ENCODE measurements around the gene PDGFRB.
"Not testable (repeated sequence)": the region's sequence is repeated elsewhere in the genome, so short reads cannot be mapped to it uniquely, and the experiment has no call there.

PDGFRB gene

DNA sequence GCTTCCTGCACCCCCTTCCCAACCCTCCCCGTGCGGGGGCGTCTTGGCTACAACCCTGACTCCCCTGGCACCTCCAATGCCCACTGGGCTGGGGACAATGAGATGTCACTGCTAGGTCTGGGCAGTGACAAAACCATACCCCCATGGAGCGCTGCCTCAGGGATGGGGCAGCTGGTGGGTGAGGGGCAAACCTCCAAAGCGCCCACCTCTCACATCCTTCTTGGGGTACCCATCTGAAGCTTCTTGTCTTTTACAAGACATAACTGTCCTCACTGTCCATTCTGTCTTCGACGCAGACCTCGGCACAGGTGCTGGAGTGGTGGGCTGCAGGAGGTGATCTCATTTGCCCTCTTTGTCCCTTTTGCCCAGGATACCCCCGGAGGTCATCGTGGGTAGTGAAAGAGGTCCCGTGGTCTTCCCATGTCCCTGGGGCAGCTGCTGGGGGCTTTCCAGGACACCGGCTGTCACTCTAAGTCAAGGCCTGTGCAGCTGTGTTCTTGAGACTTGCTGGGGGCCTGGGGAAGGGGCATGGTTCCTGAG lies 41.5 kb downstream of the PDGFRB start:
- DNase-seq (ENCODE audit: low read depth) = no peak

DNA sequence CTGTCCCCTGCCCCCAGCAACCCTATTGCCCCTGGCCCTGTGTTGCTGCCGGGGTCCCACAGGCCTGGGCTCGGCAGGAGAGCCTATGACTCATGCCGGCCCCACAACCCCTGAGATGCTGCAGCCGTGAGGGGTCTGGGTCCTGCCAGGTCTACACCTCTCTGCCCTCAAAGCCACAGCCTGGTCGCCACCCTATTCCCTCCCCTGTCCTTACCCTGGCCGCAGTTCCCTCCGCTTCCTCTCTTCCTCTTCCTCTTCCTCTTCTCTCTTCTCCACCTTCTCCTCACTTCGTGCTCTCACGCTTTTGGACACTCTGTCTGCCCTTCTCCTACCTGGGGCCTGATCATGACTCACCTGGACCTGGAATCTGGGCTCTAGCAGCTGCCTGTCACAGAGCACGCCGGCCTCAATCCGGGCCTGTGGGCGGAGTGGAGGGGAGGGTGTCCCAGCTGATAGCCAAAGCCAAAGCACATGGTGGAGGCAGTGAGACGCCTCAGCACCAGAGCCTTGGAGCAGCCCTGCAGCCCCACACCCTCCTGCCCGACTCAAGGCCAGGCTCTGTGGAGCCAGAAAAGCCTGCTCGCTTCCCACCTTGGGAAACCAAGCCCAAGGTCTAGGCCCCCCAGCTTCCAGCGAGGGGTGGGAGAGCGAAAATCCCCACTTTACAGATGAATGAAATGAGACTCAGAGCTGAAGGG lies 42.4 kb downstream of the PDGFRB start:
- DNase-seq (ENCODE audit: low read depth) = peak; percentile 32

GRCh38 chr5:150112201-150113046 lies 43.2 kb downstream of the PDGFRB start:
- peak; percentile 85 for DNase-seq (ENCODE audit: low read depth)

GRCh38 chr5:150111122-150111521 lies 44.5 kb downstream of the PDGFRB start:
- DNase-seq (ENCODE audit: low read depth) = no peak

GRCh38 chr5:150109921-150110320 lies 45.7 kb downstream of the PDGFRB start:
- no peak for DNase-seq (ENCODE audit: low read depth)

- no peak for DNase-seq (ENCODE audit: low read depth)
These were observed 46.7 kb downstream of the PDGFRB start for GRCh38 chr5:150108711-150109514.

DNA sequence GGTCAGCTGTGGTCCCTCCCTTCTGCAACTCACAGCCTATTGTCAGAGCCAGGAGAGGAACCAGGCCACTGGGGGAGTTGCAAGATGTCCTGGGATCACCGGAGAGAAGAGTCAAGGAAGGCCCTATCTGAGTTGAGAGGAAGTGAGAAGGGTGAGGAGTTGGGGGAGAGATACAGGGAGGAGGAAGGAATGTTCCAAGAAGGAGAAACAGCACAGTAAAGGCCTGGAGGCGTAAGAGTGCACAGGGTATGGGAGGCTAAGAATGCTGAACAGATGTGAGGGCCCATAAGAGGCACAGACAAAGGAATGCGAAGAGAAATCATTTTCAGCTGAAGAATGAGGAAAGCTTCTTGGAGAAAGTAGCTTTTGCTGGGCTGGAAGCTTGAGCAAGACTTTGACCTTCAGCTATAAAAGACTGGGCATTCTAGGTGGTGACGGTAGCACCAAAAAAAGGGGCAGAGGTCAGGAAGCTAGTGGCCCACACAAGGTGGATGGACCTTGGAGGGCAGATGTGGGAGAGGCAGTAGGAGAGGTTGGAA lies 47.7 kb downstream of the PDGFRB start:
- DNase-seq (ENCODE audit: low read depth) = peak; percentile 89

DNA sequence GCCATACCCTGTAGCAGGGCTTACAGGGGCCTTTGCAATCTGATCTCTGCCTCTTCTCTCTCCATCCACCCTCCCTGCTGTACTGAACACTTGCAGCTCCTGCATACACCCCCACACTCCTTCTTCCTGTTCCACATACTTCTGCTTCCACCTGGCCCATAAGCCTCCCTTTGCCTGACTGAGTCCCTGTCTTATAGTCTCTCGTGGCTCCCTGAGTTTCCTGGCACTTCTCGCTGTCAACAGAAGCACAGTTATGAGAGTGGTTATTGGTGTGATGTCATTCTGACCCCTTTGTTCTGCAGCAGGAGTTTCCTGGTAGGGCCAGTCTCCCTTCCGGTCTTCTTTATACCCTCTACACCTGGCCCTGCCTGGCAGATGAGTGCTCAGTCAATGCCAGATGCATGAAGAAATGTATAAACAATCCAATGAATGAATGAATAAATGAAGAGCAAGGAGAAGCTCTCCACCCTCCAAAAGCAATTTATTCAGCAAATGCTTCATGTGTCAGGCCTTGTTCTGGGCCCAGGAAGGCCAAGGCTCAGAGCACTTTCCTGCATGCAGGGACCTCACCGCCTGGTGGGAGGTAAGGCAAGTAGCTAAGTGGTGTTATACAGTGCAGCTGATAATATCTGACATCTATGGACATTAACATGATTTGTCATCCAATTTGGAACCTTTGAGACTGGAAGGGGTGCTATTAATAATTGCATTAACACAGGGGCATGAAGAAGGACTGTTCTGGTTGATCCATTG lies 48.8 kb downstream of the PDGFRB start:
- DNase-seq (ENCODE audit: low read depth) = no peak

- DNase-seq (ENCODE audit: low read depth) = no peak
These were observed 49.6 kb downstream of the PDGFRB start for GRCh38 chr5:150105928-150106615.

DNA sequence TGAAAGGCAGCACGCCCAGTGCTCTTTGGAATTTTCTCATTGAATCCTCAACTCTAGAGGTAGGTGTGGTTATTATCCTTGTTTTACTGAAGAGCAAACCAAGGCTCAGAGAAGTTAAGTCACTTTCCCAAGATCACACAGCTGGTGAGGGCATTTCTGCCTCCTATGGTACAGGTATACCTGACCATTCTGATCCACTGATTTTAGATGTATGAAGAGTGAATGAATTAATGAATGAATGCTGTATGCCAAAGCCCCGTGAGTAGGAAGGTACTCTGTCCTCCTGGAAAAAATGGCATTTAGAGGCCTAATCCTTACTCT lies 51.1 kb downstream of the PDGFRB start:
- no peak for DNase-seq (ENCODE audit: low read depth)

DNA sequence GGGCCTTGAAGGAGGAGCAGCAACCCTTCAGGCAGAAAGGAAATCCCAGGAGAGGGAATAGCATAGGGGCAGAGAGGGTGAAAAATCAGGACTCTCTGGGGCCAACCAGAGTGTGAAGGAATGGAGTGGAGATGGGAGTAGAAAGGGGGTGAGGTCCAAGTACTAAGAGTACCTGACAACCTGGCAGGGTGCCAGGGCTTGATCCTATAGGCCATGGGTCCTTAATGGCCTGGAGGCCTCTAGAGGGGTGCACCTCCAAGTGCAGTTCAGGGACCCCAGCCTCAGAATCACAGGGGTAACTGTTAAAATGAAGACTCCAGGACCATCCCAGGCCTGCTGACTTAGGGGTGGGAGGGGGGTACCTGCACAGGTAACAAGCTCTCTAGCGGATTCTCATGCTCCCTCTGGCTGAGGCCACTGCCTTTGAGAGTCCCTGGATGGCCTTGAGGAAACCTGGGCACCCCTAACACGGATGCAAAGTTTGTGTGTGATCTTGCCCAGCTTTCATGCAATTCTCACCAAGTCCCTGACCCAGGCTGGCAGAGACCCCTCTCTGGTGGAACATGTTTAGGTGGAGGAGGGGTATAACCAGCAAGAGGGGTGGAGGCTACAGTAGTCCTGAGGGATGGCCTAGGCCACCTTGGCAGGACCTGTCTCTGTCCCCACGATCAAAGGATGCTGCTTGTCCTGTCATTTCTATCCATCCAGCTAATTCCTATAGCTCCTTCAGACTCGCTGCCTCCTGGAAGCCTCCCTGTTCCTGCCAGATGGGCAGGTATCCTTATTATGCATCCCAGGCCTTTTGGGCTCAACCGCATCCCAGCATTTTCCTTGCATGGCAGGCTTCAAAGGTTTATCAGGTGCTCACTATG lies 51.7 kb downstream of the PDGFRB start:
- DNase-seq (ENCODE audit: low read depth) = no peak

GRCh38 chr5:150101023-150101422 lies 54.6 kb downstream of the PDGFRB start:
- no peak for DNase-seq (ENCODE audit: low read depth)

DNA sequence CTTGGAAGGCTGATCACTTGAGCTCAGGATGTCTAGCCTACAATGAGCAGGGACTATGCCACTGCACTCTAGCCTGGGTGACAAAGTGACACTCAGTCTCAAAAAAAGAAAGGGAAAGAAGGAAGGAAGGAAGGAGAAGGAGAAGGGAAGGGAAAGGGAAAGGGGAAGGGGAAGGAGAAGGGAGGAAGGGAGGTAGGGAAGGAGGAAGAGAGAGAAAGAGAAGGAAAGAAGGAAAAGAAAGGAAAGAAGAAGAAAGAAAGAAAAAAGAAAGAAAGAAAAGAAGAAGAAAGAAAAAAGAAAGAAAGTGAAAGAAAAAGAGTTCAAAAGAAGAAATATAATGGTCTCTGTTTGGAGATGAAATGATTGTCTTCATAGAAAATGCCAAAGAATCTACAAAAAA lies 58.5 kb downstream of the PDGFRB start:
- DNase-seq (ENCODE audit: low read depth) = no peak

DNA sequence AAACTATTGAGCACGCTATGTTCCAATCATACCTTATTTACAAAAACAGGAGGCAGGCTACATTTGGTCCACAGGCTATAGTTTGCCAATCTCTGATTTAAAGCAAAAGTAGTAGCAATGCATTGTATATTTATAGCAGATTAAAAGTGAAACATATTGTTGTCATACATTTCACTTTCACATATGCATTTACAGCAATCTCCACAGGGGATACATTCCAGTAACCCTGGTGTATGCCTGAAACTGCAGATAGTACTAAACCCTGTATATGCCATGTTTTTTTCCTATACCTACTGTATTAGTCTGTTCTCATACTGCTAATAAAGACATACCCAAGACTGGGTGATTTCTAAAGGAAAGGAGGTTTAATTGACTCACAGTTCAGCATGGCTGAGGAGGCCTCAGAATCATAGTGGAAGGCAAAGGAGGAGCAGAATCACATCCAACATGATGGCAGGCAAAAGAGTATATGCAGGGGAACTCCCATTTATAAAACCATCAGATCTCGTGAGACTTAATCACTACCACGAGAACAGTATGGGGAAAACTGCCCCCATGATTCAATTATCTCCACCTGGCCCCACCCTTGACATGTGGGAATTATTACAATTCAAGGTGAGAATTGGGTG lies 63.4 kb downstream of the PDGFRB start:
- no peak for DNase-seq (ENCODE audit: low read depth)

GRCh38 chr5:150085950-150086715 lies 69.5 kb downstream of the PDGFRB start, which contains the start of gene CSF1R:
TSS of gene CSF1R (minus strand) at chr5:150086554. CDS start at chr5:150086427, 127 bp downstream.
- DNase-seq (ENCODE audit: low read depth) = no peak

DNA sequence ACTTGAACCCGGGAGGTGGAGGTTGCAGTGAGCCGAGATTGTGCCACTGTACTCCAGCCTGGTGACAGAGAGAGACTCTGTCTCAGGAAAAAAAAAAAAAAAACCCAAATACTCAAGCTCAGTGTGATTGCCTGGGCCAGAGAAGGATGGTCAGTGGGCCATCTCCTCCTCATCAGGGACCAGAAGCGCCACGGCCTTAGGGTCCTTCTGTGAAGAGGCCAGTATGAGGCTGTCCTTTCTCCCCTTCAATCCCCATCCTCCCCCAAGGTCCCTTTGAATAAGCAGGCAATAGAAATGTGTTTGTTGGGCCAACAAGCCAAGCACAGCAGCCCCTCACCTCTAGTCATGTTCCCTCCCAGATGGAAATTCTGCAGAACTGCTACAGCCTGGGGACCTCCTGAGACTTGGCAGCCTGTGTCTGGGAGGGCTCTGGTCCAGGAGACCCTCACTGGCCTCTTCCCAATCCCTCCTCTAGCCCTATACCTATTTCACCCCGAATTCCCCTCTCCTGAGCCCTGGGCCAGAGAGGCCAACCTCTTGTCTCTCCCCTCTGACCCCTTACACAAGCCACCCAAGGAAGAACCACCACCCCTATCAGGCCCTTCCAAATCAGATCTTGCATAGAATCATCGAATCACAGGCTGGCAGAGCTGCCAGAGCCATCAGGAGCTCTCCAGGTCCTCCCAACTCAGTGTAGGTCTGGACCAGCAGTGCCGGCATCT lies 70.3 kb downstream of the PDGFRB start:
- DNase-seq (ENCODE audit: low read depth) = no peak

DNA sequence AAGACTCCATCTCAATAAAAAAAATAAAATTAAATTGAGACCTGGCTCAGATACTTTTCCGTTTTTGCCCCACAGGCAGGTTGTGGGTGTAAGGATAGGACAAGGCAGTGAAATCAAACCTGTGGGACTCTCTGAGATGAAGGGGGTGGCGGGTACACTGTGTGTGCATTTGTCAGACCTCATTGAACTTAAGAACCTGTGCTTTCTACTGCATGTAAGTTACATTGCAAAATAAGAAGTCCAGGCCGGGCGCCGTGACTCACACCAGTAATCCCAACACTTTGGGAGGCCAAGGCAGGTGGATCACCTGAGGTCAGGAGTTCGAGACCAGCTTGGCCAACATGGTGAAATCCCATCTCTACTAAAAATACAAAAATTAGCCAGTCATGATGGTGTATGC lies 70.9 kb downstream of the PDGFRB start:
- DNase-seq (ENCODE audit: low read depth) = not testable (repeated sequence)

DNA sequence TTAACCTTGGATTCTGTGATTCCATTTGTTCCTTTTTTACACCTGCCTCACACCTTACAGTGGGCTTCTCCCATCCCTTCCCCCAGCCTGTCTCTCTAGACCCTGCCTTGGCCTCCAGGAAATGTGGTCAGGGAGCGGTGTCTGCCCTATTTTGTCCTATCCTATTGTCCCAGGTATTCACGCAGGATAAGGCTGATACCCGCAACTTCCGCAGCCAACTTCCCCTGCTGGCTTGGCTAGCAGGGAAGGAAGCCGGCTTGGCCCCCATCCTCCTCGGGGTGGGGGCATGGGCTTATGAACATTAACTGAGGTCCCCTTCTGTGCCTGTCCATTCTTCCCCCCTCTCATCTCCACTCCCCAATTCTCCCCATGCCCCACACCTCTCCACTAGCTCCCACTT lies 72.8 kb downstream of the PDGFRB start:
- no peak for DNase-seq (ENCODE audit: low read depth)

Measured in amniotic epithelial cell (primary cell).